ENCODE measurements around the gene FRMD5. TPM values are rescaled to one million over a fixed set of nuclear protein-coding genes. Genes with fewer than 3 reads are reported as not detected.

Gene FRMD5
- total RNA-seq, 1 donor from 2014 or later: 9.9 TPM

DNA sequence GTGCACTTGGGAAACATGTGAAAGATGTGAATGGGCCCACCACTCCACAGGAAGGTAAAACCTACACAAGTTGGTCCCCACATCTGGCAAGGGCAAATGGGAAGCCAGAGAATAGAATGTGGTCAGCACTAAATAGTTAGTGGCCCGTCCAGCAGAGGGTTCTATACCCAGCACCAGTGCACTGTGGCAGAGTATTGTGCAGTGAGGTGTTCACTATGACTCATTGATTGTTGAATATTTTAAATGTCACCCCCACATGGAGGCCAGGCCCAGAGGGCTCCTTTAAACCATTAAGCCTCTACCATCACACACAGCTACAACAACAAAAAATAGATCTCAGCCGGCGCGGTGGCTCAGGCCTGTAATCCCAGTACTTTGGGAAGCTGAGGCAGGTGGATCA lies 11.7 kb downstream of the FRMD5 start:
- Histone ChIP-seq H3K36me3 (ENCODE audit: control insufficient read depth, insufficient read depth, low read length) (no peaks in the 10 kb centered on the region), H3K27me3 (ENCODE audit: control insufficient read depth, insufficient read depth, low read length) (no peaks in the 10 kb centered on the region), H3K4me3 (ENCODE audit: low read depth, low read length) (no peak overlapping the region)
- DNase-seq (ENCODE audit: low read depth): no peak
- TF ChIP-seq CTCF (IDR thresholded peaks at IDR 0.05; ENCODE audit: insufficient read depth, low read length, poor library complexity, severe bottlenecking): no peak

DNA sequence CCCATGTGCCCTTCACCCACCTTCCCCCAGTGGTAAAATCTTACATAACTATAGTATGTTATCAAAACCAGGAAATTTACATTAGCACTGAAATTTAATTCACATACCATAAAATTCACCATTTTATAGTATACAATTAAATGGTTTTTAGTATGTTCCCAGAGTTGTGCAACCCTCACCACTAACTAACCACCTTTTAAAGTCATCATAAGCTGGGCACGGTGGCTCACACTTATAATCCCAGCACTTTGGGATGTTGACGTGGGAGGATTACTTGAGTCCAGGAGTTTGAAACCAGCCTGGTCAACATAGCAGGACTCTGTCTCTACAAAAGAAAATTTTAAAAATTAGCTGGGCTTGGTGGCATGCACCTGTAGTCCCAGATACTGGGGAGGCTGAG lies 13.7 kb downstream of the FRMD5 start:
- no peaks in the 10 kb centered on the region for H3K27me3 ChIP-seq (ENCODE audit: control insufficient read depth, insufficient read depth, low read length)
- no peaks in the 10 kb centered on the region for H3K36me3 ChIP-seq (ENCODE audit: control insufficient read depth, insufficient read depth, low read length)
- no peak overlapping the region for H3K4me3 ChIP-seq (ENCODE audit: low read depth, low read length)
- no peak for TF ChIP-seq CTCF (IDR thresholded peaks at IDR 0.05; ENCODE audit: insufficient read depth, low read length, poor library complexity, severe bottlenecking)
- no peak for DNase-seq (ENCODE audit: low read depth)

- no peak for DNase-seq (ENCODE audit: low read depth)
- Histone ChIP-seq H3K27me3 (ENCODE audit: control insufficient read depth, insufficient read depth, low read length) (no peaks in the 10 kb centered on the region), H3K36me3 (ENCODE audit: control insufficient read depth, insufficient read depth, low read length) (no peaks in the 10 kb centered on the region), H3K4me3 (ENCODE audit: low read depth, low read length) (no peak overlapping the region)
- TF ChIP-seq CTCF (IDR thresholded peaks at IDR 0.05; ENCODE audit: insufficient read depth, low read length, poor library complexity, severe bottlenecking): no peak
Measured at GRCh38 chr15:44177139-44177538, 17.9 kb downstream of the FRMD5 start.

- no peak for TF ChIP-seq CTCF (IDR thresholded peaks at IDR 0.05; ENCODE audit: insufficient read depth, low read length, poor library complexity, severe bottlenecking)
- Histone ChIP-seq H3K27me3 (ENCODE audit: control insufficient read depth, insufficient read depth, low read length) (no peaks in the 10 kb centered on the region), H3K36me3 (ENCODE audit: control insufficient read depth, insufficient read depth, low read length) (no peaks in the 10 kb centered on the region), H3K4me3 (ENCODE audit: low read depth, low read length) (no peak overlapping the region)
- no peak for DNase-seq (ENCODE audit: low read depth)
Measured at GRCh38 chr15:44173813-44174212, 21.3 kb downstream of the FRMD5 start.

DNA sequence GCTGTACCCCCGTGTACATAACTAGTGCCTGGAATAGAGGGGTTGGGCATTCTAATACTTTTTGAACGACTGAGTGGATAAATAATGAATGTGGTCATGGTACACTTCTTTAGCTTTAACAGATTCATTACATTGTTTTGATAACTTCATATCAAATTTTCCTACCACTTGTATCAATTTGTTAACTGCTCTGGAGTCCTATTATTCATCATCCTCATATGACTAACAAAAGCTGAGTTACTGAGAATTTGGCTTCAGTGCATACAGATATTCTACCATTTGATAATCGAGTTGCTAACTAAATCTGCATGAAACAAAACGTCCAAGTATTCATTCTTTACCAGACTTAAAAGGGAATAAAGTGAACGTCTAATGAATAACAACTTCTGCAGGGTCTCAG lies 31.7 kb downstream of the FRMD5 start:
- Histone ChIP-seq H3K4me3 (ENCODE audit: low read depth, low read length) (no peak overlapping the region), H3K36me3 (ENCODE audit: control insufficient read depth, insufficient read depth, low read length) (peaks cover 1% of the 10 kb centered on the region), H3K27me3 (ENCODE audit: control insufficient read depth, insufficient read depth, low read length) (no peaks in the 10 kb centered on the region)
- no peak for TF ChIP-seq CTCF (IDR thresholded peaks at IDR 0.05; ENCODE audit: insufficient read depth, low read length, poor library complexity, severe bottlenecking)
- no peak for DNase-seq (ENCODE audit: low read depth)

GRCh38 chr15:44160796-44161195 lies 34.3 kb downstream of the FRMD5 start:
- TF ChIP-seq CTCF (IDR thresholded peaks at IDR 0.05; ENCODE audit: insufficient read depth, low read length, poor library complexity, severe bottlenecking): no peak
- no peaks in the 10 kb centered on the region for H3K27me3 ChIP-seq (ENCODE audit: control insufficient read depth, insufficient read depth, low read length)
- DNase-seq (ENCODE audit: low read depth): no peak
- peaks cover 1% of the 10 kb centered on the region for H3K36me3 ChIP-seq (ENCODE audit: control insufficient read depth, insufficient read depth, low read length)
- no peak overlapping the region for H3K4me3 ChIP-seq (ENCODE audit: low read depth, low read length)
